Testis (tissue), 2 donors: ENCODE measurements around the gene ZBTB5.

Experiments used
- CTCF ChIP-seq, 3 experiments: fragments of 450-650 bp in 2 of 3; fragments of 200-600 bp in 1 of 3; sonication (generic) in 1 of 3; IDR thresholded peaks; one replicate each; pipeline ENCODE4 v1.5.1; 2016 to 2019; ENCODE audit warnings: antibody characterized with exemption in 3 of 3, mild to moderate bottlenecking in 2 of 3, moderate library complexity in 1 of 3
- POLR2A ChIP-seq: fragments of 450-650 bp; IDR thresholded peaks from one replicate; pipeline ENCODE4 v1.6.1; 2017; ENCODE audit warnings: antibody characterized with exemption, mild to moderate bottlenecking, moderate library complexity

DNA sequence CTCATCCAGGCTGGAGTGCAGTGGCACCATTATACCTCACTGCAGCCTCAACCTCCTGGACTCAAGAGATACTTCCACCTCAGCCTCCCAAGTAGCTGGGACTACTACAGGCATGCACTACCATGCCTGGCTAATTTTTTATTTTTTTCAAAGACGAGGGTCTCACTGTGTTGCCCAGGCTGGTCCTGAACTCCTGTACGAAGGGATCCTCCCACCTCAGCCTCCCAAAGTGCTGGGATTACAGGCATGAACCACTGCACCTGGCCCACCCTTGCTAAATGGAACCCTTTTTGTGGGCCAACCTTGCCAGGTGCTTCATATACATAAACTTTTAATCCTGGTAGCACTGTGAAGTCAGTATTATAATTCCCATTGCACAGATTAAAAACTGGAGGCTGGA lies 41.7 kb downstream of the ZBTB5 start:
- TF ChIP-seq CTCF (IDR thresholded peaks at IDR 0.05) (no peak), POLR2A (no peak)
